Measurements from ENCODE around the gene SPRR5.

SPRR5 gene

GRCh38 chr1:152946651-152947256 is at the start of gene SPRR5:
Gene SPRR5 (plus strand): TSS chr1:152947206. CDS start chr1:152948555, 1,349 bp downstream.
- TF ChIP-seq, protein P1, sequence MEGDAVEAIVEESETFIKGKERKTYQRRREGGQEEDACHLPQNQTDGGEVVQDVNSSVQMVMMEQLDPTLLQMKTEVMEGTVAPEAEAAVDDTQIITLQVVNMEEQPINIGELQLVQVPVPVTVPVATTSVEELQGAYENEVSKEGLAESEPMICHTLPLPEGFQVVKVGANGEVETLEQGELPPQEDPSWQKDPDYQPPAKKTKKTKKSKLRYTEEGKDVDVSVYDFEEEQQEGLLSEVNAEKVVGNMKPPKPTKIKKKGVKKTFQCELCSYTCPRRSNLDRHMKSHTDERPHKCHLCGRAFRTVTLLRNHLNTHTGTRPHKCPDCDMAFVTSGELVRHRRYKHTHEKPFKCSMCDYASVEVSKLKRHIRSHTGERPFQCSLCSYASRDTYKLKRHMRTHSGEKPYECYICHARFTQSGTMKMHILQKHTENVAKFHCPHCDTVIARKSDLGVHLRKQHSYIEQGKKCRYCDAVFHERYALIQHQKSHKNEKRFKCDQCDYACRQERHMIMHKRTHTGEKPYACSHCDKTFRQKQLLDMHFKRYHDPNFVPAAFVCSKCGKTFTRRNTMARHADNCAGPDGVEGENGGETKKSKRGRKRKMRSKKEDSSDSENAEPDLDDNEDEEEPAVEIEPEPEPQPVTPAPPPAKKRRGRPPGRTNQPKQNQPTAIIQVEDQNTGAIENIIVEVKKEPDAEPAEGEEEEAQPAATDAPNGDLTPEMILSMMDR (IDR thresholded peaks at IDR 0.05) = no peak

DNA sequence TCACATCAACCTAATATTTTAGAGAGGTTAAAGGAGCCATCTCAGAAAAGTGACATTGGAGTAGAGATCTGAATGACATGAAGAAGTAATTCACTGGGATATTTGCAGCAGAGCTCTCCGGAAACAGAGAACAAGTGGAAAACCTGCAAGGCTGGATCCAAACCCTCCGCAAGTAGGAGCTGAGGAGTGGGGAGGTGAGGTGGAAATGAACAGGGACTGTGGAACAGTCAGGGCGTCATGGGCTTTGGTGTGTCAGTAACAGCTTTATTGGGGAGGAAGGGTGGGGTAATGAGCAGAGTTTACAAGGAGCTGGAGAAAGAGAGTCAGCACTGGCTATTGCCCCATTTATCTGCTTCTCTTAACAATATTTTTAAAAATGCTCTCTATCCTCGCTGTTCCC is 48.0 kb upstream of the SPRR5 start:
- TF ChIP-seq, protein P1 (IDR thresholded peaks at IDR 0.05) = no peak

DNA sequence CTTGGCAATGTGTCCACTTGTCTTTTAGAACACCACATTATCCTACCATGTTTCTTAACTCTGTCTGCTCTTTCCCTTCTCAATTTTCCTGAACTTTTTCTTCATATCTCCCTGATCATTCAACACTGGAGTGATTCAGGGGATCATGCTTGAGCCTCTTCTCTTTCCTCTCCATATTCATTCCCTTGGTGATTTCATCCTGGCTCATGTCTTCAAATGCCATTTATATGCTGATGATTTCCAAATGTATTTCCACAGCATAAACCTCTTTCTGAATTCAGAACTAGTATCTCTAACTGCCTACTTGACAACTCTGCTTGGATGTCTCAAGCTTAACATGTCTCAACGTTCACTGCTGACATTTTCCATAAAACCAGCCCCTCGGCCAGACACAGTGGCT is 47.1 kb upstream of the SPRR5 start:
- TF ChIP-seq, protein P1 (IDR thresholded peaks at IDR 0.05) = no peak

DNA sequence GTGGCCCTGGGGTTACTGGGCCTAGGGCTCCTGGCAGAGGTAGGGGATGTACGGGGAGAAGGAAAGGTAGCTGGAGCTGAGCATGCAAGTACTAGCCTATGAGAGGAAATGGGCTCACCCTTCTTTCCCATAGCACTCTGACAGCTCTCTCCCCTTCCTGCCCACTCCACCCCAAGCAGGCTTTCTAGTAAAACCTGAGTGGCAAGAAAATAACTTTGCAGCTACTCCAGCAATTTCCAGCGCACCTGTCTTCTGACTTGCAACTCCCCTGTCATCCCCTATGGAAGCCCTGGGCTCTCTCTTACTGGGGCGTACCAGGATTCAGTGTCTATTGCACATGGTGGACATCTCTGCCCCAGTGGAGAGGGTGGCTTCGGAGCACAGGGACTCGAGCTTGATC is 45.4 kb upstream of the SPRR5 start:
- TF ChIP-seq, protein P1 (IDR thresholded peaks at IDR 0.05) = no peak

DNA sequence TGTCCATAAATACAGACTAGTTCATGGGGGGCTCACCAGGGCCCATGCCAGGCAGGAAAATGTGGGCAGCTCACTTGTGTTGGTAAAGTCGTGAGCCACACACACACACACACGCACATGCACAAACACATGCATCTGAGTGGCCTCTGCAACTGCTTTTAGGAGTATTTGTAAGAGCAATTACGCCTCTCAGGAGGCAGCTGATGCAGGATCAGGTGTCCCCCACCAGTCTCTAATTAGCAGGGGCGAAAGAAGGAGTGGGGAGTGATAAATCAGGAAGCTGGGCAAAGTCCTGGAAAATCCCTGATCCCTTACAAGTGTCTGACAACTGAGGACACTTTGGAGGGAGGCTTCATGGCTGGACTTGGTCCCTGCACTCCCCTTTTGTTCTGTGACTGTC is 44.4 kb upstream of the SPRR5 start:
- TF ChIP-seq, protein P1 (IDR thresholded peaks at IDR 0.05) = no peak

GRCh38 chr1:152904688-152905440 is 42.1 kb upstream of the SPRR5 start:
- TF ChIP-seq, protein P1 (IDR thresholded peaks at IDR 0.05) = no peak

DNA sequence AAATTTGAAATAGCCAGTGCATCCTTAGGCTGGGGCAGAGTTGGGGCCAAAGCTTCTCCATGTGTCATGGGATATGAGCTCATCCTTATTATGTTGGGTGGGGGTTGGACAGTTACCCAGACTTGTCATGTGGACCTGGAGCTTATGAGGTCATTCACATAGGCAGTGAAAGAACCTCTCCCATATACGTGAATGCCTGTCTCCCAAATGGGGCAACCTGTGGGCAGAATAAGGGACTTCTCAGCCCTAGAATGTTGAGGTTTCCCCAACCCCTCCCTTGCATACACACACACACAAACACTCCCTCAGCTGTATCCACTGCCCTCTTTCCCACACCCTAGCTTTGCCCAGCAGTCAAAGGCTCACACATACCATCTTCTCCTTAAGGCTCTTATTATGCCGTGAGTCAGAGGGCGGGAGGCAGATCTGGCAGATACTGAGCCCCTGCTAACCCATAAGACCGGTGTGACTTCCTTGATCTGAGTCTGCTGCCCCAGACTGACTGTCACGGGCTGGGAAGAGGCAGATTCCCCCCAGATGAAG is 40.9 kb upstream of the SPRR5 start:
- TF ChIP-seq, protein P1 (IDR thresholded peaks at IDR 0.05) = no peak

Data from LNCAP (cell line).